ENCODE data around the gene SLC36A3. TPM values are rescaled to one million over a fixed set of nuclear protein-coding genes. Genes with fewer than 3 reads are reported as not detected.

Gene SLC36A3
- not detected for total RNA-seq

- no peak within 1 kb of the TSS for H3K27ac ChIP-seq
- no peaks in the 10 kb centered on the region for H3K4me1 ChIP-seq
- intact Hi-C loops (cut with DNase I) = no loop called here
- H3K4me3 ChIP-seq = no peak within 1 kb of the TSS
- no peaks in the 10 kb centered on the region for H3K27me3 ChIP-seq
- H3K36me3 ChIP-seq = no peaks in the 10 kb centered on the region
- H3K9me3 ChIP-seq = no peaks in the 10 kb centered on the region
- TF ChIP-seq, protein P1, sequence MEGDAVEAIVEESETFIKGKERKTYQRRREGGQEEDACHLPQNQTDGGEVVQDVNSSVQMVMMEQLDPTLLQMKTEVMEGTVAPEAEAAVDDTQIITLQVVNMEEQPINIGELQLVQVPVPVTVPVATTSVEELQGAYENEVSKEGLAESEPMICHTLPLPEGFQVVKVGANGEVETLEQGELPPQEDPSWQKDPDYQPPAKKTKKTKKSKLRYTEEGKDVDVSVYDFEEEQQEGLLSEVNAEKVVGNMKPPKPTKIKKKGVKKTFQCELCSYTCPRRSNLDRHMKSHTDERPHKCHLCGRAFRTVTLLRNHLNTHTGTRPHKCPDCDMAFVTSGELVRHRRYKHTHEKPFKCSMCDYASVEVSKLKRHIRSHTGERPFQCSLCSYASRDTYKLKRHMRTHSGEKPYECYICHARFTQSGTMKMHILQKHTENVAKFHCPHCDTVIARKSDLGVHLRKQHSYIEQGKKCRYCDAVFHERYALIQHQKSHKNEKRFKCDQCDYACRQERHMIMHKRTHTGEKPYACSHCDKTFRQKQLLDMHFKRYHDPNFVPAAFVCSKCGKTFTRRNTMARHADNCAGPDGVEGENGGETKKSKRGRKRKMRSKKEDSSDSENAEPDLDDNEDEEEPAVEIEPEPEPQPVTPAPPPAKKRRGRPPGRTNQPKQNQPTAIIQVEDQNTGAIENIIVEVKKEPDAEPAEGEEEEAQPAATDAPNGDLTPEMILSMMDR (IDR thresholded peaks at IDR 0.05) = no peak
- DNase-seq (ENCODE audit: low spot score in 2 of 2) = no peak
Observed at GRCh38 chr5:151303666-151304065, at the start of gene SLC36A3. Gene SLC36A3, minus strand, starts transcription at chr5:151303766. Its CDS starts 412 bp downstream, at chr5:151303354.

- intact Hi-C loops (cut with DNase I) = no loop called here
- TF ChIP-seq, protein P1 (IDR thresholded peaks at IDR 0.05) = no peak
- DNase-seq (ENCODE audit: low spot score in 2 of 2) = no peak
- H3K36me3 ChIP-seq = no peaks in the 10 kb centered on the region
- H3K4me3 ChIP-seq = no peak overlapping the region
- H3K4me1 ChIP-seq = no peaks in the 10 kb centered on the region
- H3K27me3 ChIP-seq = no peaks in the 10 kb centered on the region
- H3K9me3 ChIP-seq = no peaks in the 10 kb centered on the region
- H3K27ac ChIP-seq = no peak overlapping the region
Observed at GRCh38 chr5:151351671-151352070, 48.1 kb upstream of the SLC36A3 start.

DNA sequence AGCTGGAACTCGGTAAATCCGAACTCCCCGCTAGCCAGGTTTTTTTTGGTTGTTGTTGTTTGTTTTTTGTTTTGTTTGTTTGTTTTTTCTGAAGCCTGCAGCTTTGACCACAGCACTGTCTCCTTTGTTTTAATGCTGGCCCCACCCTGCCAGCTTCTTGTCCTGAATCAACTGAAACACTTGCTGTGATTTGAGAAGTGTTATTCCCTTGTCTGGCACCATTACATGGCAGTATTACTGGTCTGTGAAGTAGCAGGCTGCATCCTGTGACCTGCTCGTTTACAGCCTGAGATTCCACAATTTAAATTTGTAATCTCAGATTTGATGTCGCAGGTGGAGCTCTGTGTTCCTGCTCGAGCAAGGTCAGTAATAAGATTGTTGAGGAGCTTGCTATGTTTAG is 45.2 kb upstream of the SLC36A3 start:
- Histone ChIP-seq H3K27ac (no peak overlapping the region), H3K4me3 (no peak overlapping the region), H3K36me3 (no peaks in the 10 kb centered on the region), H3K9me3 (no peaks in the 10 kb centered on the region), H3K27me3 (no peaks in the 10 kb centered on the region), H3K4me1 (no peaks in the 10 kb centered on the region)
- TF ChIP-seq, protein P1 (IDR thresholded peaks at IDR 0.05) = no peak
- intact Hi-C loops (cut with DNase I) = no loop called here
- DNase-seq (ENCODE audit: low spot score in 2 of 2) = no peak

GRCh38 chr5:151347369-151347768 is 43.8 kb upstream of the SLC36A3 start, which contains the start of gene SLC36A2:
Gene SLC36A2, minus strand, starts transcription at chr5:151347559. Its CDS starts 99 bp downstream, at chr5:151347460.
- DNase-seq (ENCODE audit: low spot score in 2 of 2) = no peak
- TF ChIP-seq, protein P1 (IDR thresholded peaks at IDR 0.05) = no peak
- Histone ChIP-seq H3K4me3 (no peak within 1 kb of the TSS), H3K27ac (no peak within 1 kb of the TSS), H3K4me1 (no peaks in the 10 kb centered on the region), H3K9me3 (no peaks in the 10 kb centered on the region), H3K27me3 (no peaks in the 10 kb centered on the region), H3K36me3 (no peaks in the 10 kb centered on the region)
- intact Hi-C loops (cut with DNase I) = no loop called here

DNA sequence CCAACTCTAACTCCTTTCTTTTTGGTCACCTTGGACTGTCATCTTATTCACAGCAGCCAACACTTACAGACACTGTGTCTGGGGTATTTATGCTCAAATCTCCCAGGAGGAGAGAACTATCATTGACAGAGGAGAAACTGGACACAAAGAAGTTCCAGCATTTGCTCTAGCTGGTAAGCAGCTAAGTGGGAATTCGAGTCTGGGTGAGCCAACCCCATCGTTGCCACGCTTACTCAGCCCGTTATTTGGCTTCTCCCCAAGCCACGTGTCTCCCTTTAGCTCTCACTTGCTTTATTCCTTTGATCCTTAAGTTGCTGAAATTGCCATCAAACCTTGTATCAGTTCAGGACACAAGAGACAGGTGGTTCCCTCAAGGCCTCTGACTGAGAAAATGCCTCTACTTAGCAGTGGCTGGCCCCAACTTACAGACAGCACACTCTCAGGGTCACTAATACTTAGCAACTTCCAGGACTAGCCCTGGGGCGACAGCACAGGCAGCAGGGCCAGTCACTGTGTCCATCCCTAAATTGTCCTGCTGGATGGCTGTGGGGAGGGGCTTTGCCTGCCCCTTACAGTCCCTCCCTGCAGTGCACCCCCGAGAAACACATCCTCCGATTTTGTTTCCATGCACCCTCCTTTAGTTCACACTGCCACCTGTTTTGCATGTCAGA is 42.4 kb upstream of the SLC36A3 start:
- intact Hi-C loops (cut with DNase I) = no loop called here

More for the DNA sequence above, 42.4 kb upstream of the SLC36A3 start:
- Histone ChIP-seq H3K27me3 (no peaks in the 10 kb centered on the region), H3K4me3 (no peak overlapping the region), H3K36me3 (no peaks in the 10 kb centered on the region), H3K27ac (no peak overlapping the region), H3K9me3 (no peaks in the 10 kb centered on the region), H3K4me1 (no peaks in the 10 kb centered on the region)
- no peak for DNase-seq (ENCODE audit: low spot score in 2 of 2)
- TF ChIP-seq, protein P1 (IDR thresholded peaks at IDR 0.05) = no peak

Measured in ascending aorta (tissue), 2 donors.